Mesenchymal stem cell (in vitro differentiated cells and primary cell): ENCODE data around the gene HOMER2.
"Not testable (repeated sequence)": the region's sequence is repeated elsewhere in the genome, so short reads cannot be mapped to it uniquely, and the experiment has no call there.

Experiments
- DNase-seq: peaks from one replicate; pipeline ENCODE4 v3.0.0-alpha.2; 2013
- H2AFZ ChIP-seq: one replicate; pipeline ENCODE4 v1.6.1; 2013; ENCODE audit warnings: low read depth, mild to moderate bottlenecking, control low read depth, inconsistent platforms, low read length, moderate library complexity
- H2AK5ac ChIP-seq: 2 replicates; pipeline ENCODE4 v1.6.1; 2013; ENCODE audit warnings: low read length, moderate library complexity, mild to moderate bottlenecking, inconsistent platforms; ENCODE audit not compliant: severe bottlenecking
- H2BK120ac ChIP-seq: one replicate; pipeline ENCODE4 v1.6.1; 2013; ENCODE audit warnings: low read depth, mild to moderate bottlenecking, inconsistent platforms, low read length, moderate library complexity
- H2BK12ac ChIP-seq, 2 experiments: one replicate each; pipeline ENCODE4 v1.6.1; 2013; ENCODE audit warnings: inconsistent platforms in 2 of 2, low read length in 2 of 2, mild to moderate bottlenecking in 2 of 2, moderate library complexity in 2 of 2, control low read depth in 1 of 2
- H2BK15ac ChIP-seq: one replicate; pipeline ENCODE4 v1.6.1; 2013; ENCODE audit warnings: mild to moderate bottlenecking, low read depth, inconsistent platforms; ENCODE audit not compliant: poor library complexity, severe bottlenecking
- H2BK5ac ChIP-seq: 2 replicates; pipeline ENCODE4 v1.6.1; 2013; ENCODE audit warnings: low read depth, mild to moderate bottlenecking, low read length, control low read depth, inconsistent platforms; ENCODE audit not compliant: poor library complexity, severe bottlenecking
- H3K14ac ChIP-seq, 2 experiments: one replicate each; pipeline ENCODE4 v1.6.1; 2013; ENCODE audit warnings: inconsistent platforms in 2 of 2, low read length in 2 of 2, control low read depth in 1 of 2, mild to moderate bottlenecking in 1 of 2, moderate library complexity in 1 of 2
- H3K18ac ChIP-seq, 2 experiments: one replicate each; pipeline ENCODE4 v1.6.1; 2013; ENCODE audit warnings: inconsistent platforms in 2 of 2, low read length in 2 of 2, control low read depth in 1 of 2, low read depth in 1 of 2, mild to moderate bottlenecking in 1 of 2
- H3K23ac ChIP-seq, 2 experiments: one replicate each; pipeline ENCODE4 v1.6.1; 2013; ENCODE audit warnings: inconsistent platforms in 2 of 2, low read length in 2 of 2, mild to moderate bottlenecking in 2 of 2, moderate library complexity in 2 of 2, control low read depth in 1 of 2
- H3K27ac ChIP-seq: 2 replicates; pipeline ENCODE4 v1.5.1; 2013; ENCODE audit warnings: mild to moderate bottlenecking, moderate library complexity, low read length, control low read depth, inconsistent platforms; ENCODE audit not compliant: poor library complexity, severe bottlenecking
- H3K27me3 ChIP-seq, 2 experiments: 2 replicates each; pipeline versions ENCODE4 v1.6.1 to v1.7.0; 2013; ENCODE audit warnings: low read length in 2 of 2, mild to moderate bottlenecking in 2 of 2, moderate library complexity in 2 of 2, control low read depth in 1 of 2, inconsistent platforms in 1 of 2; ENCODE audit not compliant: control insufficient read depth in 1 of 2, insufficient read depth in 1 of 2
- H3K36me3 ChIP-seq, 2 experiments: 2 replicates each; pipeline versions ENCODE4 v1.6.1 to v1.7.0; 2013; ENCODE audit warnings: low read length in 2 of 2, control low read depth in 1 of 2, inconsistent platforms in 1 of 2, low read depth in 1 of 2, mild to moderate bottlenecking in 1 of 2; ENCODE audit not compliant: insufficient read depth in 2 of 2, control insufficient read depth in 1 of 2
- H3K4ac ChIP-seq, 2 experiments: one replicate each; pipeline ENCODE4 v1.6.1; 2013; ENCODE audit warnings: inconsistent platforms in 2 of 2, low read length in 2 of 2, mild to moderate bottlenecking in 2 of 2, moderate library complexity in 2 of 2, control low read depth in 1 of 2, low read depth in 1 of 2
- H3K4me1 ChIP-seq: 2 replicates; pipeline ENCODE4 v1.6.1; 2013; ENCODE audit warnings: low read depth, low read length, control low read depth; ENCODE audit not compliant: control insufficient read depth, insufficient read depth
- H3K4me2 ChIP-seq: 2 replicates; pipeline ENCODE4 v1.6.1; 2013; ENCODE audit warnings: low read length, mild to moderate bottlenecking, inconsistent platforms; ENCODE audit not compliant: poor library complexity, severe bottlenecking
- H3K4me3 ChIP-seq, 2 experiments: 2 replicates each; pipeline versions ENCODE4 v1.5.1 to v1.7.0; 2013; ENCODE audit warnings: low read length in 2 of 2, mild to moderate bottlenecking in 2 of 2, control low read depth in 1 of 2, low read depth in 1 of 2; ENCODE audit not compliant: insufficient read depth in 1 of 2
- H3K79me1 ChIP-seq: replicated peaks from 2 replicates; pipeline ENCODE4 v1.6.1; 2013; ENCODE audit warnings: mild to moderate bottlenecking, control low read depth, low read length, inconsistent platforms; ENCODE audit not compliant: poor library complexity, severe bottlenecking
- H3K9ac ChIP-seq: 2 replicates; pipeline ENCODE4 v1.7.0; 2013; ENCODE audit warnings: mild to moderate bottlenecking, low read length, moderate library complexity
- H3K9me3 ChIP-seq: 2 replicates; pipeline ENCODE4 v1.7.0; 2013; ENCODE audit warnings: mild to moderate bottlenecking, low read length; ENCODE audit not compliant: control insufficient read depth
- H4K8ac ChIP-seq: one replicate; pipeline ENCODE4 v1.6.1; 2013; ENCODE audit warnings: inconsistent platforms, mild to moderate bottlenecking, low read length, moderate library complexity
- H4K91ac ChIP-seq: one replicate; pipeline ENCODE4 v1.6.1; 2013; ENCODE audit warnings: mild to moderate bottlenecking, low read length, inconsistent platforms
- WGBS: methylation state at CpG from one replicate; pipeline ENCODE4 v1.1.7; 2013; ENCODE audit warnings: mixed read lengths; 5-methylcytosine and 5-hydroxymethylcytosine counted together

The HOMER2 gene

DNA sequence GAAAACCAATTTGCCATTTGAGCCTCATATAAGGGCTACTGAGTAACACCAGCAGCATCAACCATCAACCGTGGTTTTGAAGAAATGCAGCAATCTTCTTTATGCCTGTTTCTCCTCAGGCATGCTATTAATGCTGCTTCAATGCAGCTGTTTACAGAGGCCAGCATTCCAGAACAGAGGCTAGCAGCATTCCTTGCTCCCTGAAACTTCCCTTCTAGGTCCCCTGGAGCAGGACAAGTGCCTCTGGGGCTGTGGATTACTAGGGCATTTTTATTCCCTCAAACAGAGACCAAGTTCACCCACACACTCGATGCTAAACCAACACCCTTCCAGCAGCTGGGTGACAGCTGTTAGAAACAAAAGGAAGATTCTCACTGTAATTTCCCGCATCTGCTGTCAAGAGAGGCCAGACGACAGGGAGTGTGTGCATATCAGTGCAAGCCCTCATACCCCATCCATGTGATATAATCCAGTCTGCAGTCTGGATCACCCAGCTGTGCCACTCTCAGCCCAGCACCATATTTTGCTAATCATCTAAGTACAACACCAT lies 57.5 kb downstream of the HOMER2 start:
- H3K4me1 ChIP-seq, result no peaks in the 10 kb centered on the region
- WGBS, result 12% methylated on average over 4 of the region's 4 CpGs
- no peak overlapping the region for H3K23ac ChIP-seq
- H3K27ac ChIP-seq, result no peak overlapping the region
- no peak overlapping the region for H2AFZ ChIP-seq
- no peaks in the 10 kb centered on the region for H3K36me3 ChIP-seq
- no peak overlapping the region for H3K4me3 ChIP-seq
- H4K91ac ChIP-seq, result no peak overlapping the region
- peak; percentile 18 for DNase-seq
- no peak overlapping the region for H3K4ac ChIP-seq
- H2BK120ac ChIP-seq, result no peak overlapping the region
- H2AK5ac ChIP-seq, result no peak overlapping the region
- no peak overlapping the region for H2BK12ac ChIP-seq
- H3K18ac ChIP-seq, result no peak overlapping the region
- peaks cover 0 to 3% of the 10 kb centered on the region in 2 experiments for H3K27me3 ChIP-seq
- H3K14ac ChIP-seq, result no peak overlapping the region
- H3K4me2 ChIP-seq, result no peak overlapping the region
- no peak overlapping the region for H4K8ac ChIP-seq
- no peak overlapping the region for H3K9ac ChIP-seq
- no peaks in the 10 kb centered on the region for H3K9me3 ChIP-seq
- H2BK15ac ChIP-seq, result no peak overlapping the region
- no peaks in the 10 kb centered on the region for H3K79me1 ChIP-seq
- H2BK5ac ChIP-seq, result no peak overlapping the region

GRCh38 chr15:82893473-82893872 lies 59.0 kb downstream of the HOMER2 start:
- H3K14ac ChIP-seq, result not testable (repeated sequence)

GRCh38 chr15:82892573-82892972 lies 59.9 kb downstream of the HOMER2 start:
- Histone ChIP-seq H3K79me1 (no peaks in the 10 kb centered on the region), H3K14ac (no peak overlapping the region), H3K4me1 (no peaks in the 10 kb centered on the region), H3K36me3 (peaks cover 0 to 4% of the 10 kb centered on the region in 2 experiments), H2BK15ac (no peak overlapping the region), H3K18ac (no peak overlapping the region), H4K91ac (no peak overlapping the region), H2BK120ac (no peak overlapping the region), H3K9me3 (no peaks in the 10 kb centered on the region), H2BK5ac (no peak overlapping the region), H3K4me2 (no peak overlapping the region), H3K4ac (no peak overlapping the region), H3K23ac (no peak overlapping the region), H3K9ac (no peak overlapping the region), H2AFZ (no peak overlapping the region), H4K8ac (no peak overlapping the region), H3K27ac (no peak overlapping the region), H3K27me3 (peaks cover 0 to 3% of the 10 kb centered on the region in 2 experiments), H2BK12ac (no peak overlapping the region), H2AK5ac (no peak overlapping the region), H3K4me3 (no peak overlapping the region)
- 91% methylated on average over 6 of the region's 9 CpGs for WGBS
- DNase-seq, result no peak

More at GRCh38 chr15:82893473-82893872, 59.0 kb downstream of the HOMER2 start:
- H2BK120ac ChIP-seq, H3K27ac ChIP-seq, H3K36me3 ChIP-seq, H2AK5ac ChIP-seq, H3K18ac ChIP-seq, H3K23ac ChIP-seq, H3K9me3 ChIP-seq, H2BK12ac ChIP-seq, H3K4me1 ChIP-seq, H3K27me3 ChIP-seq, H2BK5ac ChIP-seq, H3K4ac ChIP-seq, H4K8ac ChIP-seq, H3K79me1 ChIP-seq, H2AFZ ChIP-seq, H3K4me3 ChIP-seq, H4K91ac ChIP-seq, DNase-seq, H3K9ac ChIP-seq, H2BK15ac ChIP-seq, H3K4me2 ChIP-seq: not testable (repeated sequence)
- 94% methylated on average over 12 of the region's 12 CpGs for WGBS

- Histone ChIP-seq H4K8ac (no peak overlapping the region), H3K23ac (no peak overlapping the region), H3K27me3 (peaks cover 0 to 3% of the 10 kb centered on the region in 2 experiments), H3K9ac (no peak overlapping the region), H2BK15ac (no peak overlapping the region), H3K14ac (no peak overlapping the region), H3K36me3 (peaks cover 0 to 4% of the 10 kb centered on the region in 2 experiments), H3K27ac (no peak overlapping the region), H3K4me3 (no peak overlapping the region), H3K18ac (no peak overlapping the region), H3K4me2 (no peak overlapping the region), H2BK120ac (no peak overlapping the region), H3K4ac (no peak overlapping the region), H4K91ac (no peak overlapping the region), H2BK12ac (no peak overlapping the region), H3K4me1 (no peaks in the 10 kb centered on the region), H3K79me1 (no peaks in the 10 kb centered on the region), H2AFZ (no peak overlapping the region), H3K9me3 (no peaks in the 10 kb centered on the region), H2AK5ac (no peak overlapping the region), H2BK5ac (no peak overlapping the region)
- DNase-seq, result no peak
- WGBS, result 86% methylated on average over 6 of the region's 6 CpGs
Observed at GRCh38 chr15:82890995-82891390, 61.5 kb downstream of the HOMER2 start.
